Esophagus squamous epithelium (tissue), 4 donors: Measurements from ENCODE around the gene PIAS2.

Experiments used
- POLR2A ChIP-seq, 4 donors: fragments of 450-650 bp; IDR thresholded peaks; one replicate each; pipeline ENCODE4 v1.6.1; 2017; ENCODE audit warnings: antibody characterized with exemption in 4 of 4, mild to moderate bottlenecking in 4 of 4, moderate library complexity in 3 of 4
- TF ChIP-seq, protein P1 (sequence below), 6 experiments: fragments of 450-650 bp in 4 of 6; fragments of 200-600 bp in 2 of 6; sonication (generic) in 2 of 6; IDR thresholded peaks; one replicate each; pipeline ENCODE4 v1.5.1; 2016 to 2019; ENCODE audit warnings: antibody characterized with exemption in 6 of 6, mild to moderate bottlenecking in 4 of 6, moderate library complexity in 4 of 6

DNA sequence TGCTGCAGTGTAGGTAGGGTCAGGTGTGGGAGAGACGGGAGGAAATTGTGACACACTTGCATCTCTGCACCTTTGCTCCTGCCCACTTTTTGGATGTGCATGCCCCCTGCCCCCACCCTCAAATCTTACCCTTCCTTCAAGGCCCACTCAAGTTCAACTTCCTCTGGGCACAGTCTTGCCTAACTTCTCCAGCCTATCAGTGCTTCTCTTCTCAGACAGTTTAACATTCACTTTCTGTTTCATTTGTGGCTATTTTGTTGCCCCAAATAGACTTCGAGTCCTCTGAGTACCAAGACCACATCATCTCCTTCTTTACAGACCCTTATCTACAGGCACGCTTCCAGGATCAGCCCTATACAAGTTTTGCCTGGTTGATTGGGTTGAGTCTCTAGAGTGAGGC is 163.1 kb downstream of the PIAS2 start:
- TF ChIP-seq, protein P1, sequence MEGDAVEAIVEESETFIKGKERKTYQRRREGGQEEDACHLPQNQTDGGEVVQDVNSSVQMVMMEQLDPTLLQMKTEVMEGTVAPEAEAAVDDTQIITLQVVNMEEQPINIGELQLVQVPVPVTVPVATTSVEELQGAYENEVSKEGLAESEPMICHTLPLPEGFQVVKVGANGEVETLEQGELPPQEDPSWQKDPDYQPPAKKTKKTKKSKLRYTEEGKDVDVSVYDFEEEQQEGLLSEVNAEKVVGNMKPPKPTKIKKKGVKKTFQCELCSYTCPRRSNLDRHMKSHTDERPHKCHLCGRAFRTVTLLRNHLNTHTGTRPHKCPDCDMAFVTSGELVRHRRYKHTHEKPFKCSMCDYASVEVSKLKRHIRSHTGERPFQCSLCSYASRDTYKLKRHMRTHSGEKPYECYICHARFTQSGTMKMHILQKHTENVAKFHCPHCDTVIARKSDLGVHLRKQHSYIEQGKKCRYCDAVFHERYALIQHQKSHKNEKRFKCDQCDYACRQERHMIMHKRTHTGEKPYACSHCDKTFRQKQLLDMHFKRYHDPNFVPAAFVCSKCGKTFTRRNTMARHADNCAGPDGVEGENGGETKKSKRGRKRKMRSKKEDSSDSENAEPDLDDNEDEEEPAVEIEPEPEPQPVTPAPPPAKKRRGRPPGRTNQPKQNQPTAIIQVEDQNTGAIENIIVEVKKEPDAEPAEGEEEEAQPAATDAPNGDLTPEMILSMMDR (IDR thresholded peaks at IDR 0.05): no peak
- no peak for TF ChIP-seq POLR2A (IDR thresholded peaks at IDR 0.05)
